ENCODE data around the gene DPP4.

The DPP4 gene

GRCh38 chr2:162090109-162090508, 16.1 kb upstream of the DPP4 start:
- ChIA-PET CTCF (no interaction called here), POLR2A (no interaction called here)
- H3K4me3 ChIP-seq (ENCODE audit: low read depth, low read length): no peak overlapping the region
- no peak for DNase-seq (ENCODE audit: low read depth, low spot score)
- no peak for TF ChIP-seq CTCF (IDR thresholded peaks at IDR 0.05; ENCODE audit: insufficient read depth, low read length, missing control alignments)

- no peak for TF ChIP-seq CTCF (IDR thresholded peaks at IDR 0.05; ENCODE audit: insufficient read depth, low read length, missing control alignments)
- CTCF ChIA-PET: interaction anchor here (1.2 kb wide), 1 partner anchor 133 kb away, joined by 3 read pairs; no protein-coding TSS in a partner anchor
- H3K4me3 ChIP-seq (ENCODE audit: low read depth, low read length): no peak overlapping the region
- POLR2A ChIA-PET: no interaction called here
- DNase-seq (ENCODE audit: low read depth, low spot score): no peak
These were observed 12.9 kb upstream of the DPP4 start for GRCh38 chr2:162086904-162087303.

GRCh38 chr2:162085090-162085891, 11.3 kb upstream of the DPP4 start:
- ChIA-PET CTCF (no interaction called here), POLR2A (interaction anchor here (0.8 kb wide), 1 partner anchor 13 kb away, joined by 3 read pairs; no protein-coding TSS in a partner anchor)
- no peak overlapping the region for H3K4me3 ChIP-seq (ENCODE audit: low read depth, low read length)
- DNase-seq (ENCODE audit: low read depth, low spot score): peak; percentile 65
- TF ChIP-seq CTCF (IDR thresholded peaks at IDR 0.05; ENCODE audit: insufficient read depth, low read length, missing control alignments): no peak

DNA sequence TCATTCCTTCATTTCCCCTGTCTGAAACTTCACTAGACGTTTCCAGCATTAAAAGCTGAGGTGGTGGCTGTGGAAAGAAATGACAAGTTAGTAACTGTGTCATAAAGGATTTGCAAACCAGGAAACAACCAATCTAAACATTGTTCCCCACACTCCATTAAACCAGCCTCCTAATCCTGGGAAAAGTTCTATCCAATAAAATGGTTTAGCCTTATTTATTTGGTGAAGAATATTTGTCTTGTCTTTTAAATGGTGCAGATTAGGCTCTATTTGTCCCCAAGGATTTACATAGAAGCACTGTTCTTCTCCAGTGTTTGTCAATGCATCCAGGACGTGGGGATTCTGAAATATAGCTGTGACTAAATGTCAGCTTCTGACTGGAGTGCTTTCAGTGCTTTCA, 10.5 kb upstream of the DPP4 start:
- H3K4me3 ChIP-seq (ENCODE audit: low read depth, low read length): no peak overlapping the region
- no peak for TF ChIP-seq CTCF (IDR thresholded peaks at IDR 0.05; ENCODE audit: insufficient read depth, low read length, missing control alignments)
- no peak for DNase-seq (ENCODE audit: low read depth, low spot score)
- ChIA-PET CTCF (no interaction called here), POLR2A (no interaction called here)

- no peak for TF ChIP-seq CTCF (IDR thresholded peaks at IDR 0.05; ENCODE audit: insufficient read depth, low read length, missing control alignments)
- POLR2A ChIA-PET: no interaction called here
These were observed 8.7 kb upstream of the DPP4 start for GRCh38 chr2:162082681-162083080.

GRCh38 chr2:162082036-162082435, 8.0 kb upstream of the DPP4 start:
- no peak overlapping the region for H3K4me3 ChIP-seq (ENCODE audit: low read depth, low read length)
- no peak for TF ChIP-seq CTCF (IDR thresholded peaks at IDR 0.05; ENCODE audit: insufficient read depth, low read length, missing control alignments)
- ChIA-PET CTCF (no interaction called here), POLR2A (no interaction called here)
- no peak for DNase-seq (ENCODE audit: low read depth, low spot score)

More at GRCh38 chr2:162082681-162083080, 8.7 kb upstream of the DPP4 start:
- CTCF ChIA-PET: no interaction called here
- DNase-seq (ENCODE audit: low read depth, low spot score): no peak
- H3K4me3 ChIP-seq (ENCODE audit: low read depth, low read length): no peak overlapping the region
